WI38 (cell line): ENCODE results near the gene PARP2.

Experiments used
- H3K4me3 ChIP-seq: 2 replicates; pipeline ENCODE4 v1.5.1; 2011; ENCODE audit warnings: low read depth, mild to moderate bottlenecking, control low read depth, low read length
- CTCF ChIP-seq: IDR thresholded peaks from 2 replicates; pipeline ENCODE4 v1.5.1; 2012; ENCODE audit warnings: low read depth, mild to moderate bottlenecking, control low read depth, low read length

Gene PARP2

GRCh38 chr14:20383636-20384035 lies 40.2 kb downstream of the PARP2 start:
- H3K4me3 ChIP-seq, result no peak overlapping the region
- TF ChIP-seq CTCF, result no peak

- TF ChIP-seq CTCF, result no peak
- H3K4me3 ChIP-seq, result no peak overlapping the region
Observed at GRCh38 chr14:20384321-20384720, 40.9 kb downstream of the PARP2 start.

- no peak for TF ChIP-seq CTCF
- no peak overlapping the region for H3K4me3 ChIP-seq
Observed at GRCh38 chr14:20384886-20385285, 41.5 kb downstream of the PARP2 start.

- no peak overlapping the region for H3K4me3 ChIP-seq
- no peak for TF ChIP-seq CTCF
Observed at GRCh38 chr14:20386276-20386855, 42.9 kb downstream of the PARP2 start.

GRCh38 chr14:20387576-20387975 lies 44.1 kb downstream of the PARP2 start:
- TF ChIP-seq CTCF, result no peak
- no peak overlapping the region for H3K4me3 ChIP-seq

GRCh38 chr14:20388159-20388558 lies 44.7 kb downstream of the PARP2 start:
- TF ChIP-seq CTCF, result no peak

GRCh38 chr14:20391505-20391904 lies 48.1 kb downstream of the PARP2 start:
- no peak overlapping the region for H3K4me3 ChIP-seq
- no peak for TF ChIP-seq CTCF

More at GRCh38 chr14:20388159-20388558, 44.7 kb downstream of the PARP2 start:
- no peak overlapping the region for H3K4me3 ChIP-seq
